Fibroblast of lung (primary cell): ENCODE measurements around the gene FAM180A.
"Not testable (repeated sequence)": the region's sequence is repeated elsewhere in the genome, so short reads cannot be mapped to it uniquely, and the experiment has no call there.

ENCODE experiments used
- EZH2 ChIP-seq: IDR thresholded peaks from 2 replicates; pipeline ENCODE4 v1.5.1; 2012; ENCODE audit warnings: low read length, control low read depth, mild to moderate bottlenecking; ENCODE audit errors: missing control alignments
- TF ChIP-seq, protein P1 (sequence below), 2 donors: IDR thresholded peaks in 1 of 2; conservative IDR thresholded peaks in 1 of 2; 1 replicate in 1 of 2; 2 replicates in 1 of 2; pipeline ENCODE4 v1.5.1; 2011 to 2012; ENCODE audit warnings: low read length in 2 of 2, control low read depth in 1 of 2, inconsistent platforms in 1 of 2, low read depth in 1 of 2, mild to moderate bottlenecking in 1 of 2

DNA sequence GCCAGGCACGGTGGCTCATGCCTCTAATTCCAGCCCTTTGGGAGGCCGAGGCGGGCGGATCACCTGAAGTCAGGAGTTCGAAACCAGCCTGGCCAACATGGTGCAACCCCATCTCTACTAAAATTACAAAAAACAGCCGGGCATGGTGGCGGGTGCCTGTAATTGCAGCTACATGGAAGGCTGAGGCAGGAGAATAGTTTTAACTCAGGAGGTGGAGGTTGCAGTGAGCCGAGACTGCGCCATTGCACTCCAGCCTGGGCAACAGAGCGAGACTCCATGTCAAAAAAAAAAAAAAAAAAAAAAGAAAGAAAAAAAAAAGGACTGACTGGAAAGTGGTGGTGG is 11.3 kb downstream of the FAM180A start:
- TF ChIP-seq, protein P1, sequence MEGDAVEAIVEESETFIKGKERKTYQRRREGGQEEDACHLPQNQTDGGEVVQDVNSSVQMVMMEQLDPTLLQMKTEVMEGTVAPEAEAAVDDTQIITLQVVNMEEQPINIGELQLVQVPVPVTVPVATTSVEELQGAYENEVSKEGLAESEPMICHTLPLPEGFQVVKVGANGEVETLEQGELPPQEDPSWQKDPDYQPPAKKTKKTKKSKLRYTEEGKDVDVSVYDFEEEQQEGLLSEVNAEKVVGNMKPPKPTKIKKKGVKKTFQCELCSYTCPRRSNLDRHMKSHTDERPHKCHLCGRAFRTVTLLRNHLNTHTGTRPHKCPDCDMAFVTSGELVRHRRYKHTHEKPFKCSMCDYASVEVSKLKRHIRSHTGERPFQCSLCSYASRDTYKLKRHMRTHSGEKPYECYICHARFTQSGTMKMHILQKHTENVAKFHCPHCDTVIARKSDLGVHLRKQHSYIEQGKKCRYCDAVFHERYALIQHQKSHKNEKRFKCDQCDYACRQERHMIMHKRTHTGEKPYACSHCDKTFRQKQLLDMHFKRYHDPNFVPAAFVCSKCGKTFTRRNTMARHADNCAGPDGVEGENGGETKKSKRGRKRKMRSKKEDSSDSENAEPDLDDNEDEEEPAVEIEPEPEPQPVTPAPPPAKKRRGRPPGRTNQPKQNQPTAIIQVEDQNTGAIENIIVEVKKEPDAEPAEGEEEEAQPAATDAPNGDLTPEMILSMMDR (conservative IDR thresholded peaks at IDR 0.05 in 1 of 2, IDR thresholded peaks at IDR 0.05 in 1 of 2; ENCODE audit: low read depth in 1 of 2, low read length in 2 of 2) = not testable (repeated sequence)
- not testable (repeated sequence) for TF ChIP-seq EZH2
